C4-2B (cell line): ENCODE measurements around the gene NIPA2.

ENCODE experiments used
- H3K27ac ChIP-seq: fragments of 450-650 bp; 2 replicates; pipeline ENCODE4 v1.5.1; 2017
- CTCF ChIP-seq: fragments of 450-650 bp; conservative IDR thresholded peaks from 2 replicates; pipeline ENCODE4 v1.5.1; 2017; ENCODE audit warnings: mild to moderate bottlenecking
- ZFX ChIP-seq: fragments of 450-650 bp; IDR thresholded peaks from 2 replicates; pipeline ENCODE4 v1.6.1; 2017

The NIPA2 gene

GRCh38 chr15:22844421-22845288 is 6.2 kb downstream of the NIPA2 start:
- TF ChIP-seq CTCF (no peak), ZFX (no peak)
- no peak overlapping the region for H3K27ac ChIP-seq

GRCh38 chr15:22845289-22845900 is 6.9 kb downstream of the NIPA2 start:
- TF ChIP-seq CTCF (no peak), ZFX (no peak)
- H3K27ac ChIP-seq: no peak overlapping the region

GRCh38 chr15:22846073-22846472 is 7.6 kb downstream of the NIPA2 start:
- TF ChIP-seq ZFX: no peak
- TF ChIP-seq CTCF: no peak
- H3K27ac ChIP-seq: no peak overlapping the region

- no peak overlapping the region for H3K27ac ChIP-seq
- TF ChIP-seq ZFX (no peak), CTCF (no peak)
Observed at GRCh38 chr15:22850055-22850454, 11.6 kb downstream of the NIPA2 start.

GRCh38 chr15:22851513-22851912 is 13.0 kb downstream of the NIPA2 start:
- no peak overlapping the region for H3K27ac ChIP-seq
- TF ChIP-seq ZFX (no peak), CTCF (no peak)

- TF ChIP-seq ZFX: no peak
- no peak for TF ChIP-seq CTCF
- no peak overlapping the region for H3K27ac ChIP-seq
Observed at GRCh38 chr15:22855791-22856190, 17.3 kb downstream of the NIPA2 start.

GRCh38 chr15:22856659-22857058 is 18.2 kb downstream of the NIPA2 start:
- TF ChIP-seq ZFX: no peak
- TF ChIP-seq CTCF: no peak
- no peak overlapping the region for H3K27ac ChIP-seq
